GM23338 (cell line): ENCODE results near the gene RANGRF. TPM values are rescaled to one million over a fixed set of nuclear protein-coding genes. Genes with fewer than 3 reads are reported as not detected.
"Not testable (repeated sequence)": the region's sequence is repeated elsewhere in the genome, so short reads cannot be mapped to it uniquely, and the experiment has no call there.

Experiments used
- ATAC-seq: fragments of 200-7000 bp; cut with Tn5 transposase; 3 replicates; pipeline ENCODE4 v1.9.1; 2020
- DNase-seq: peaks from one replicate; pipeline ENCODE4 v3.0.0-alpha.2; 2015; ENCODE audit warnings: low spot score
- H2AFZ ChIP-seq: fragments of 200-600 bp; sonication (generic); 2 replicates; pipeline ENCODE4 v1.8.0; 2016; ENCODE audit warnings: antibody characterized with exemption, mild to moderate bottlenecking, moderate library complexity
- H3F3A ChIP-seq: fragments of 200-600 bp; sonication (generic); replicated peaks from 2 replicates; pipeline ENCODE4 v1.8.0; 2017; ENCODE audit warnings: antibody characterized with exemption, mixed run types, low read depth
- H3K27ac ChIP-seq: fragments of 200-600 bp; sonication (generic); 2 replicates; pipeline ENCODE4 v1.6.1; 2016; ENCODE audit warnings: low read depth
- H3K27me3 ChIP-seq: fragments of 200-600 bp; sonication (generic); 2 replicates; pipeline ENCODE4 v1.8.0; 2016; ENCODE audit warnings: mild to moderate bottlenecking, mixed run types, moderate library complexity; ENCODE audit not compliant: insufficient read depth
- H3K36me3 ChIP-seq: fragments of 200-600 bp; sonication (generic); 2 replicates; pipeline ENCODE4 v1.8.0; 2016; ENCODE audit warnings: mild to moderate bottlenecking; ENCODE audit not compliant: insufficient read depth
- H3K4me1 ChIP-seq: fragments of 200-600 bp; sonication (generic); 2 replicates; pipeline ENCODE4 v1.8.0; 2016; ENCODE audit warnings: mild to moderate bottlenecking, moderate library complexity; ENCODE audit not compliant: insufficient read depth
- H3K4me2 ChIP-seq: fragments of 200-600 bp; sonication (generic); 2 replicates; pipeline ENCODE4 v1.7.1; 2017; ENCODE audit warnings: mixed run types
- H3K4me3 ChIP-seq: fragments of 200-600 bp; sonication (generic); 2 replicates; pipeline ENCODE4 v1.6.1; 2016; ENCODE audit warnings: mixed run types
- H3K79me2 ChIP-seq: fragments of 200-600 bp; sonication (generic); replicated peaks from 2 replicates; pipeline ENCODE4 v1.8.0; 2017; ENCODE audit warnings: mild to moderate bottlenecking; ENCODE audit not compliant: insufficient read depth
- H3K9me2 ChIP-seq: fragments of 200-600 bp; sonication (generic); 2 replicates; pipeline ENCODE4 v1.8.0; 2017; ENCODE audit not compliant: insufficient read depth
- H4K20me1 ChIP-seq: fragments of 200-600 bp; sonication (generic); replicated peaks from 2 replicates; pipeline ENCODE4 v1.8.0; 2017; ENCODE audit warnings: mild to moderate bottlenecking; ENCODE audit not compliant: insufficient read depth
- H3K27ac Mint-ChIP-seq: 2 replicates; pipeline ENCODE4 v1.8.0; 2020; ENCODE audit warnings: inconsistent platforms, mild to moderate bottlenecking, moderate library complexity, mixed read lengths
- H3K27me3 Mint-ChIP-seq: 3 replicates; pipeline ENCODE4 v1.8.0; 2022; ENCODE audit warnings: low read depth, mild to moderate bottlenecking, moderate library complexity, mixed read lengths, inconsistent platforms; ENCODE audit not compliant: insufficient read depth, poor library complexity
- H3K36me3 Mint-ChIP-seq: 3 replicates; pipeline ENCODE4 v1.8.0; 2021; ENCODE audit warnings: low read depth, mild to moderate bottlenecking, inconsistent platforms, moderate library complexity, mixed read lengths
- H3K4me1 Mint-ChIP-seq: 3 replicates; pipeline ENCODE4 v1.8.0; 2020; ENCODE audit warnings: mild to moderate bottlenecking, inconsistent platforms, mixed read lengths
- H3K4me3 Mint-ChIP-seq: 3 replicates; pipeline ENCODE4 v1.8.0; 2021; ENCODE audit warnings: moderate library complexity, mild to moderate bottlenecking, inconsistent platforms, mixed read lengths
- H3K9me3 Mint-ChIP-seq: 3 replicates; pipeline ENCODE4 v1.8.0; 2020; ENCODE audit warnings: moderate library complexity, mild to moderate bottlenecking, inconsistent platforms, mixed read lengths
- CREB1 ChIP-seq: fragments of 250-450 bp; sonication (Bioruptor Pico); IDR thresholded peaks from 2 replicates; pipeline ENCODE4 v1.5.0; 2020; ENCODE audit warnings: low read depth, mild to moderate bottlenecking, moderate library complexity
- ETS1 ChIP-seq: IDR thresholded peaks from 2 replicates; pipeline ENCODE4 v1.6.1; 2016; ENCODE audit warnings: antibody characterized with exemption
- EZH2phosphoT487 ChIP-seq: fragments of 200-600 bp; sonication (generic); IDR thresholded peaks from one replicate; pipeline ENCODE4 v1.8.1; 2018; ENCODE audit warnings: antibody characterized with exemption; ENCODE audit not compliant: unreplicated experiment
- NANOG ChIP-seq: IDR thresholded peaks from 2 replicates; pipeline ENCODE4 v1.6.1; 2016; ENCODE audit warnings: antibody characterized with exemption, borderline replicate concordance
- POLR2AphosphoS5 ChIP-seq: IDR thresholded peaks from 2 replicates; pipeline ENCODE4 v1.6.1; 2016; ENCODE audit warnings: antibody characterized with exemption, low read depth
- ZNF462 ChIP-seq: fragments of 250-450 bp; sonication (Bioruptor Pico); IDR thresholded peaks from 2 replicates; pipeline ENCODE4 v1.5.0; 2020; ENCODE audit warnings: mild to moderate bottlenecking, moderate library complexity
- polyA plus RNA-seq: library from polyadenylated mRNA; unstranded; fragments of >200 nt; fragmentation: Nextera tagmentation; extraction: Ambion mirVana; gene quantifications from 2 replicates; pipeline ENCODE4 v1.2.1, GENCODE V29; 2016
- total RNA-seq: library from RNA; depleted of rRNA; stranded (reverse); fragments of >200 nt; shearing (Covaris generic); gene quantifications from 2 replicates; pipeline ENCODE4 v1.2.3, GENCODE V29; 2014

Gene RANGRF
- total and polyA plus RNA-seq, 2 experiments from 2014 or later, result 11.2 to 52.4 TPM

- TF ChIP-seq ZNF462 (CRISPR knock-in tag), result no peak
- TF ChIP-seq POLR2AphosphoS5, result peak; percentile 84
Observed at GRCh38 chr17:8248751-8249607, 39.5 kb upstream of the RANGRF start, which contains the start of gene PFAS (continued).

GRCh38 chr17:8249621-8250500, 38.6 kb upstream of the RANGRF start:
- TF ChIP-seq POLR2AphosphoS5 (no peak), EZH2phosphoT487 (no peak), ETS1 (no peak), NANOG (no peak), CREB1 (CRISPR knock-in tag) (no peak)
- Histone ChIP-seq H4K20me1 (peaks cover 18% of the 10 kb centered on the region), H3K27ac (peak overlapping the region; percentile 97), H3K36me3 (peaks cover 8% of the 10 kb centered on the region; the same call in 1 of the 2 replicates), H3K9me2 (no peaks in the 10 kb centered on the region), H3K4me2 (peak overlapping the region; percentile 94), H3K79me2 (peaks cover 67% of the 10 kb centered on the region), H3K4me3 (peak overlapping the region; percentile 91), H3F3A (peaks cover 13% of the 10 kb centered on the region), H2AFZ (0 out of 2 replicates have a peak overlapping the region, but pooled peaks have one; percentile 11), H3K4me1 (peaks cover 10% of the 10 kb centered on the region; the same call in 1 of the 2 replicates), H3K27me3 (no peaks in the 10 kb centered on the region)
- no peak for DNase-seq
- no peak for ATAC-seq
- peak overlapping the region; percentile 94 for H3K4me3 Mint-ChIP-seq
- peaks cover 3% of the 10 kb centered on the region; the same call in 1 of the 3 replicates for H3K9me3 Mint-ChIP-seq
- H3K27me3 Mint-ChIP-seq, result peaks cover 18% of the 10 kb centered on the region
- H3K4me1 Mint-ChIP-seq, result peaks cover 9% of the 10 kb centered on the region
- peaks cover 29% of the 10 kb centered on the region for H3K36me3 Mint-ChIP-seq
- peak overlapping the region; percentile 98 for H3K27ac Mint-ChIP-seq

GRCh38 chr17:8251411-8251810, 37.1 kb upstream of the RANGRF start:
- not testable (repeated sequence) for H2AFZ ChIP-seq, ATAC-seq, H3K4me1 Mint-ChIP-seq, H3K4me2 ChIP-seq, H3F3A ChIP-seq, H3K4me3 ChIP-seq, H3K27ac ChIP-seq, H3K4me3 Mint-ChIP-seq, H3K27me3 ChIP-seq, H3K27ac Mint-ChIP-seq, H3K9me2 ChIP-seq, DNase-seq, H3K9me3 Mint-ChIP-seq
- Histone ChIP-seq H3K4me1 (peaks cover 10% of the 10 kb centered on the region; the same call in 1 of the 2 replicates), H3K36me3 (peaks cover 22% of the 10 kb centered on the region), H3K79me2 (peaks cover 53% of the 10 kb centered on the region), H4K20me1 (peaks cover 20% of the 10 kb centered on the region)
- H3K27me3 Mint-ChIP-seq, result peaks cover 18% of the 10 kb centered on the region
- peaks cover 34% of the 10 kb centered on the region for H3K36me3 Mint-ChIP-seq
